Measurements from ENCODE around the gene RPL18.
"Not testable (repeated sequence)": the region's sequence is repeated elsewhere in the genome, so short reads cannot be mapped to it uniquely, and the experiment has no call there.

Gene RPL18

DNA sequence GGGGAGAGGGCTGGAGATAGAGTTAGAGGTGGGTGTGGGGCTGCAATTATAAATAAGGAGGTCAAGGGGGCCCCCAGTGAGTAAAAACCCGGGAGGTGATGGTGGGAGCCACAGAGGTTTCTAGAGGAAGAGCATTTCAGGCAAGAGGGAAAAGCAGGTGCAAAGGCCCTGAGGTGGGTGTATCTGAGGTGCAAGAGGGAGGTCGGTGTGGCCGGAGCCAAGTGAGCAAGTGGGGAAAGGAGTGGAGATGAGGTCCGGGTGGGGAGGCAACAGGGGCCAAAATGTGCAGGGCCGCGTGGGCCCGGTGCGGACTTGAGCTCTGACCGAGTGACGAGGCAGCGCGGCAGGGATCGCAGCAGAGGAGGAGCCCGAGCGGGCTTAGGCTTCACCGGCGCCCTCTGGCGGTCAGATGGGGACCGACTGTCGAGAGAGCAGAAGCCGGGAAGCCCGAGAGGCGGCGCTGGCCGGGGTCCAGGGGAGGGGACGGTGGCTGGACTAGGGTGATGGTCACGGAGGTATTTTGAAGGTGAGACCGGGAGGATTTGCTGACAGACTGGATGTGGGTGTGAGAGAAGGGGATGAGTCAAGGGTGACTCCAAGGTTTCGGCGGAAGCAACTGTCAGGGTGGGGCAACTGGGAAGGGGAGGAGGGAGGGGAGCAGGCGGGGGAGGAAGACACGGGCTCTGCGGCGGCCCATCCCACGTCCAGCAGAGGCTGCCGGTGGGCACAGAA, 30.1 kb downstream of the RPL18 start:
- H3K27ac ChIP-seq: no peak overlapping the region
- no peak for TF ChIP-seq ZFX (IDR thresholded peaks at IDR 0.05)
- TF ChIP-seq, protein P1, sequence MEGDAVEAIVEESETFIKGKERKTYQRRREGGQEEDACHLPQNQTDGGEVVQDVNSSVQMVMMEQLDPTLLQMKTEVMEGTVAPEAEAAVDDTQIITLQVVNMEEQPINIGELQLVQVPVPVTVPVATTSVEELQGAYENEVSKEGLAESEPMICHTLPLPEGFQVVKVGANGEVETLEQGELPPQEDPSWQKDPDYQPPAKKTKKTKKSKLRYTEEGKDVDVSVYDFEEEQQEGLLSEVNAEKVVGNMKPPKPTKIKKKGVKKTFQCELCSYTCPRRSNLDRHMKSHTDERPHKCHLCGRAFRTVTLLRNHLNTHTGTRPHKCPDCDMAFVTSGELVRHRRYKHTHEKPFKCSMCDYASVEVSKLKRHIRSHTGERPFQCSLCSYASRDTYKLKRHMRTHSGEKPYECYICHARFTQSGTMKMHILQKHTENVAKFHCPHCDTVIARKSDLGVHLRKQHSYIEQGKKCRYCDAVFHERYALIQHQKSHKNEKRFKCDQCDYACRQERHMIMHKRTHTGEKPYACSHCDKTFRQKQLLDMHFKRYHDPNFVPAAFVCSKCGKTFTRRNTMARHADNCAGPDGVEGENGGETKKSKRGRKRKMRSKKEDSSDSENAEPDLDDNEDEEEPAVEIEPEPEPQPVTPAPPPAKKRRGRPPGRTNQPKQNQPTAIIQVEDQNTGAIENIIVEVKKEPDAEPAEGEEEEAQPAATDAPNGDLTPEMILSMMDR (conservative IDR thresholded peaks at IDR 0.05): peak; percentile 82

DNA sequence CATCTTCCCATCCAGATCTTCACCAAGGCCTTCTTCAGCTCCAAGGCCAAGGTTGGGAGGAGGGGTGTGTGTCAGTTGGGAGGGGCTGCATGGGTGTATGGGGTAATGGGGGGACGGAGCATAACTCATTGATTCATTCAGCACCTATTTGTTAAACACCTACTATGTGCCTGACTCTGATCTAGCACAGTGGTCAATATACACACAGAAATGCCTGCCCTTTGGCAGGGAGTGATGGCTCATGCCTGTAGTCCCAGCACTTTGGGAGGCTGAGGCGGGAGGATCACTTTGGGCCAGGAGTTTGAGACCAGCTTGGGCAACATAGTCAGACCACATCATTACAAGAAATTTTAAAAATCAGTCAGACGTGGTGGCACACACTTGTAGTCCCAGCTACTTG, 31.6 kb downstream of the RPL18 start:
- TF ChIP-seq ZFX (IDR thresholded peaks at IDR 0.05): no peak

DNA sequence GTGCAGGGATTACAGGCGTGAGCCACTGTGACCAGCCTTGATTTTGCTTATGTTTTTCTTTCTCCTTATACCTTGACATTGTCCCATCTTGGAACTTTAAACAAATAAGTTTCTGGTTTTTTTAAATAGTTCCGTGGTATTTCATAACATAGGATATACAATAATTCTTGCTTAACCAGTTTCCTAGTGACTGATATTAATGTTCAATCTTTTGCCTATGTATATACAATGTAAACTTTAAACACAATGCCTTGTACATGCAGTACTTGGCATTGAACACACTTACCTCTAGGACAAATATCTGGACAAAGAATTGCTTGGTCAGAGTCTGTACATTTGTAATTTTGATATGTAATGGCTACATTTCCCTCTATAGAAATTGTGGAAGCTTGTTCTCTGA, 36.8 kb downstream of the RPL18 start:
- peak overlapping the region; percentile 67 for H3K27ac ChIP-seq
- no peak for TF ChIP-seq ZFX (IDR thresholded peaks at IDR 0.05)
- TF ChIP-seq, protein P1 (conservative IDR thresholded peaks at IDR 0.05): no peak

More for the DNA sequence above, 31.6 kb downstream of the RPL18 start:
- H3K27ac ChIP-seq: no peak overlapping the region

DNA sequence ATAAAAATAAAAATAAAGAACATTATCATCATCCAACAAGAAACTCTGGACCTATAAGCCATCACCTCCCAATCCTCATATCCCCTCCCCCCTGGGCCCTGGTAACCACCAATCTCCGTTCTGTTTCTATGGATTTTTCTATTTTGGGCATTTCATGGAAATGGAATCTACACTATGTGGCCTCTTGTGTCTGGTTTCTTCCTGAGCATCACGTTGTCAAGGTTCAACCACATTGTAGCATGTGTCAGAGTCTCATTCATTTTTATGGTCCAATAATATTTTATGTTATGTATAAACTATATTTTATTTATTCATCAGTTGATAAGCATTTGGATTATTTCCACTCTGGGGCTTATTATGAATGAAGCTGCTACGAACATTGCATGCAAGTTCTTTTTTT, 40.1 kb downstream of the RPL18 start:
- H3K27ac ChIP-seq: no peak overlapping the region
- TF ChIP-seq, protein P1 (conservative IDR thresholded peaks at IDR 0.05): no peak
- TF ChIP-seq ZFX (IDR thresholded peaks at IDR 0.05): no peak

DNA sequence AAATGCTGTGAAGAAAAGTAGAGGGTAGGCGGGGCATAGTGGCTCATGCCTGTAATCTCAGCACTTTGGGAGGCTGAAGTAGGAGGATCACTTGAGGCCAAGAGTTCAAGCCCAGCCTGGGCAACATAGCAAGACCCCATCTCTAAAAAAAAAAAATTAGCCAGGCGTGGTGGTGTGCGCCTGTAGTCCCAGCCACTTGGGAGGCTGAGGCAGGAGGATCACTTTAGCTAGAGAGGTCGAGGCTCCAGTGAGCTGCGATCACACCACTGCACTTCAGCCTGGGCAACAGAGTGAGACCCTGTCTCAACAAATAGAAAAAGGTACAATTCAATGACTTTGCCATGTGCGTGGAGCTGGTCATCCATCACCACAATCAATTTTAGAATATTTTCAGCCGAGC, 41.1 kb downstream of the RPL18 start:
- H3K27ac ChIP-seq: not testable (repeated sequence)

DNA sequence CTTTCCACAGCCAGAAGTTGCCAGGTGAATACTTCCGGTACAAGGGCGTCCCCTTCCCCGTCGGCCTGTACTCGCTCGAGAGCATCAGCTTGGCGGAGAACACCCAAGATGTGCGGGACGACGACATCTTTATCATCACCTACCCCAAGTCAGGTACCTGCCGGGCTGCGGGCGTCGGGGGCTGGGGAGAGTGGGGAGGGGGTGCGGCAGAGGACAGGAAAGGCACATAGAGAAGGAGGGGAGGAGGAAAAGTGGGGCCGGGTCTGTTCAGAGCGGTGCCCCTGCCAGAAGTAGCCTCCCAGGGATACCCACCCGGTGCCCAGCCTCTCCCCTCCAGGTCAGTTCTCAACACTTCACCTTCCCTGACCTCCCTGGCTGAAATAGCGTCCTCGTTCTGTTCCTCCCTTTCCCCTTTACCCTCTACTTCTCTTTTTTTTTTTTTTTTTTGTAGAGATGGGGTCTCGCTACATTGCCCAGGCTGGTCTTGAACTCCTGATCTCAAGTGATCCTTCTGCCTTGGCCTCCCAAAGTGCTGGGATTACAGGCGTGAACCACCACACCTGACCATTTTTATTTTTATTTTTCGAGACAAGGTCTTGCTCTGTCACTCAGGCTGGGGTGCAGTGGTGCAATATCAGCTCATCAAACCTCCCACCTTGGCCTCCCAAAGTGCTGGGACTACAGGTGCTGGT, 42.9 kb downstream of the RPL18 start:
- no peak overlapping the region for H3K27ac ChIP-seq
- TF ChIP-seq, protein P1 (conservative IDR thresholded peaks at IDR 0.05): no peak
- no peak for TF ChIP-seq ZFX (IDR thresholded peaks at IDR 0.05)

DNA sequence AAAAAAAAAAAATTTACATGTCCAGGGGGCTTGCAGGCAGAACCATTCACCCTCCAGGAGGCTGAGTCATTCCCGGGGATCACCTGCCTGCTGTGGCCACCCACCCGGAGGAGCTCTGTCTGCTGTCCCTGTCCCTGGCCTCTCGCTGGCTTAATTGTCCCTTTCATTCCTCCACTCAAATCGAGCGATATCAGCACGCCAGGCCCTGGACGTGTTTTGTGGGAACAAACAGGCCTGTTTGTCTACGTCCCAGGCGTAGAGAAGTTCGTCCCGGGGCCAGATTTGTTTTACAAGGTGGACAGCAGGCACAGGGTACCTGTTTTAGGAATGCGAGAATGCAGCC, 45.8 kb downstream of the RPL18 start:
- TF ChIP-seq, protein P1 (conservative IDR thresholded peaks at IDR 0.05): no peak
- TF ChIP-seq ZFX (IDR thresholded peaks at IDR 0.05): no peak
- peak overlapping the region; percentile 62; the same call in 1 of the 2 replicates for H3K27ac ChIP-seq

DNA sequence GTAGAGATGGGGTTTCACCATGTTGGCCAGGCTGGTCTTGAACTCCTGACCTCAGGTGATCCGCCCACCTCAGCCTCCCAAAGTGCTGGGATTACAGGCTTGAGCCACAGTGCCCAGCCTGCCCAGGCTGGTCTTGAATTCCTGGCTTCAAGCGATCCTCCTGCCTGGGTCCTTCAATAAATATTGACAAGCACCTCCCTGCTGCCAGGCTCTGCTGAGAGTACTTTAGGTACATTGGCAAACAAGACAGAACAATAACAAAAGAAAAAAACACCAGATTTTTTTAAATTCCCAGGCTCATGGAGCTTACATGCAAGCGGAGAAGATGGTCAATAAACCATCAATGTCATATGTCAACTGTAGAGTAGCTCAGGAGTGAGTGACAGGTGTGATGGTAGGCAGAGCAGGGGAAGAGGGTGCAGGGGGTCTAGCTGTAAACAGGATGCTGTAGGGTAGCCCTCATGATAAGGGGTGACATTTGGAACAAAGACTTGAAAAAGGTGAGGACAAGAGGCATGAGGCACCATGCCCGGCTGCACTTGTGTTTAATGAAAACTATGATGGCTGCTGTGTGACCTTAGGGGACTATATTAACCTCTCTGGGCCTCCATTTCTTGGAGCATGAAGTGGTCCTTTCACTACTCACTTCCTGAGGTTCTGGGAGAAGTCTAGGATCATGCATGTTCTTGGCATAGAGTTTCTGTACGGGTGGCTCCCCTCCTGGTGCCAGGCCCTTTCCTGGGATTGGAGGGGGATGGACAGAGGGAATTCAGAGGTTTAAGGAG, 47.4 kb downstream of the RPL18 start:
- TF ChIP-seq, protein P1 (conservative IDR thresholded peaks at IDR 0.05): no peak
- TF ChIP-seq ZFX (IDR thresholded peaks at IDR 0.05): no peak

More for the DNA sequence above, 47.4 kb downstream of the RPL18 start:
- H3K27ac ChIP-seq: peak overlapping the region; percentile 62

Data from C4-2B (cell line).